ENCODE results near the gene INCA1.
A peak's percentile ranks its signal among the peaks of the same experiment; 100 is the strongest.

INCA1 gene

GRCh38 chr17:4947411-4948165 is 49.7 kb downstream of the INCA1 start:
- DNase-seq: peak; percentile 86

- DNase-seq: no peak
Observed at GRCh38 chr17:4947010-4947410, 50.3 kb downstream of the INCA1 start.

- no peak for DNase-seq
Observed at GRCh38 chr17:4946312-4946976, 50.9 kb downstream of the INCA1 start.

- peak; percentile 31 for DNase-seq
Observed at GRCh38 chr17:4945944-4946280, 51.4 kb downstream of the INCA1 start.

- peak; percentile 93 for DNase-seq
Observed at GRCh38 chr17:4945176-4945943, 52.0 kb downstream of the INCA1 start.

GRCh38 chr17:4944554-4945175 is 52.7 kb downstream of the INCA1 start:
- peak; percentile 56 for DNase-seq

- peak; percentile 87 for DNase-seq
Observed at GRCh38 chr17:4944163-4944553, 53.2 kb downstream of the INCA1 start.

GRCh38 chr17:4942760-4943508 is 54.4 kb downstream of the INCA1 start:
- no peak for DNase-seq

GRCh38 chr17:4941319-4941610 is 56.1 kb downstream of the INCA1 start:
- no peak for DNase-seq

GRCh38 chr17:4940555-4941318 is 56.6 kb downstream of the INCA1 start:
- DNase-seq: peak; percentile 72

GRCh38 chr17:4939796-4940554 is 57.3 kb downstream of the INCA1 start, which contains the start of the genes RNF167 and SLC25A11:
RNF167 (plus strand) TSS chr17:4940268; CDS start chr17:4940910, 642 bp downstream.
SLC25A11 (minus strand) TSS chr17:4940046; CDS start chr17:4939910, 136 bp downstream.
- DNase-seq: peak; percentile 99

GRCh38 chr17:4939546-4939795 is 57.9 kb downstream of the INCA1 start:
- DNase-seq: peak; percentile 22

- no peak for DNase-seq
Observed at GRCh38 chr17:4938688-4939545, 58.4 kb downstream of the INCA1 start.
